ENCODE results near the gene FGF3. TPM values are rescaled to one million over a fixed set of nuclear protein-coding genes. Genes with fewer than 3 reads are reported as not detected.

Gene FGF3
- polyA plus RNA-seq, 1 donor (not counting 4 experiments of a cell fraction or from before 2014, with no cell fraction given): not detected

GRCh38 chr11:69842746-69843528 is 23.7 kb upstream of the FGF3 start:
- H3K4me3 ChIP-seq (ENCODE audit: control insufficient read depth in 2 of 3, extremely low read depth in 1 of 3, insufficient read depth in 2 of 3, low read depth in 1 of 3, low read length in 3 of 3): no peak overlapping the region
- H3K9ac ChIP-seq (ENCODE audit: control insufficient read depth, extremely low read depth, insufficient read depth, low read length): no peak overlapping the region
- TF ChIP-seq CTCF (optimal IDR thresholded peaks at IDR 0.05 in 1 of 3, IDR thresholded peaks at IDR 0.05 in 1 of 3, conservative IDR thresholded peaks at IDR 0.05 in 1 of 3; ENCODE audit: extremely low read depth in 1 of 3, insufficient read depth in 2 of 3, low read length in 3 of 3): no peak
- no peak for TF ChIP-seq EZH2 (IDR thresholded peaks at IDR 0.05; ENCODE audit: low read length)
- FAIRE-seq (no peak), DNase-seq (ENCODE audit: low read depth, low spot score) (no peak)
- H4K20me1 ChIP-seq (ENCODE audit: control insufficient read depth, extremely low read depth, insufficient read depth, low read length): no peaks in the 10 kb centered on the region
- no peak overlapping the region for H2AFZ ChIP-seq (ENCODE audit: control insufficient read depth, low read length)
- H3K4me1 ChIP-seq (ENCODE audit: control insufficient read depth, extremely low read depth, insufficient read depth, low read length): no peaks in the 10 kb centered on the region
- no peaks in the 10 kb centered on the region for H3K36me3 ChIP-seq (ENCODE audit: control insufficient read depth in 2 of 2, extremely low read depth in 1 of 2, insufficient read depth in 2 of 2, low read length in 2 of 2)
- dilution Hi-C loops (cut with MboI; ENCODE audit: extremely low pct_ligation_motif_present, low sequenced_read_pairs): no loop called here
- no peaks in the 10 kb centered on the region for H3K27me3 ChIP-seq (ENCODE audit: control insufficient read depth, extremely low read depth, insufficient read depth, low read length)
- H3K4me2 ChIP-seq (ENCODE audit: control insufficient read depth, extremely low read depth, insufficient read depth, low read depth, low read length): no peak overlapping the region
- H3K9me3 ChIP-seq (ENCODE audit: control insufficient read depth, low read depth, low read length): no peaks in the 10 kb centered on the region
- no peaks in the 10 kb centered on the region for H3K79me2 ChIP-seq (ENCODE audit: control insufficient read depth, insufficient read depth, low read length)
- no peak overlapping the region for H3K27ac ChIP-seq (ENCODE audit: control insufficient read depth, insufficient read depth, low read length)
- H3K9me1 ChIP-seq (ENCODE audit: control insufficient read depth, extremely low read depth, insufficient read depth, low read length): no peaks in the 10 kb centered on the region

- no peak overlapping the region for H3K9ac ChIP-seq (ENCODE audit: control insufficient read depth, extremely low read depth, insufficient read depth, low read length)
- H3K4me3 ChIP-seq (ENCODE audit: control insufficient read depth in 2 of 3, extremely low read depth in 1 of 3, insufficient read depth in 2 of 3, low read depth in 1 of 3, low read length in 3 of 3): no peak overlapping the region
- no peaks in the 10 kb centered on the region for H3K9me3 ChIP-seq (ENCODE audit: control insufficient read depth, low read depth, low read length)
- FAIRE-seq: no peak
- TF ChIP-seq EZH2 (IDR thresholded peaks at IDR 0.05; ENCODE audit: low read length) (no peak), CTCF (optimal IDR thresholded peaks at IDR 0.05 in 1 of 3, IDR thresholded peaks at IDR 0.05 in 1 of 3, conservative IDR thresholded peaks at IDR 0.05 in 1 of 3; ENCODE audit: extremely low read depth in 1 of 3, insufficient read depth in 2 of 3, low read length in 3 of 3) (peak; percentile 46 to 63 (median 59))
- H3K27me3 ChIP-seq (ENCODE audit: control insufficient read depth, extremely low read depth, insufficient read depth, low read length): no peaks in the 10 kb centered on the region
- H3K36me3 ChIP-seq (ENCODE audit: control insufficient read depth in 2 of 2, extremely low read depth in 1 of 2, insufficient read depth in 2 of 2, low read length in 2 of 2): no peaks in the 10 kb centered on the region
- no peaks in the 10 kb centered on the region for H3K79me2 ChIP-seq (ENCODE audit: control insufficient read depth, insufficient read depth, low read length)
- H3K4me2 ChIP-seq (ENCODE audit: control insufficient read depth, extremely low read depth, insufficient read depth, low read depth, low read length): no peak overlapping the region
- no peaks in the 10 kb centered on the region for H3K4me1 ChIP-seq (ENCODE audit: control insufficient read depth, extremely low read depth, insufficient read depth, low read length)
- H2AFZ ChIP-seq (ENCODE audit: control insufficient read depth, low read length): no peak overlapping the region
- no peaks in the 10 kb centered on the region for H3K9me1 ChIP-seq (ENCODE audit: control insufficient read depth, extremely low read depth, insufficient read depth, low read length)
- H3K27ac ChIP-seq (ENCODE audit: control insufficient read depth, insufficient read depth, low read length): no peak overlapping the region
- dilution Hi-C loops (cut with MboI; ENCODE audit: extremely low pct_ligation_motif_present, low sequenced_read_pairs): no loop called here
- no peak for DNase-seq (ENCODE audit: low read depth, low spot score)
- H4K20me1 ChIP-seq (ENCODE audit: control insufficient read depth, extremely low read depth, insufficient read depth, low read length): no peaks in the 10 kb centered on the region
Measured at GRCh38 chr11:69841859-69842698, 22.9 kb upstream of the FGF3 start.
